Testis (tissue), 5 donors: ENCODE results near the gene DHRS3. TPM values are rescaled to one million over a fixed set of nuclear protein-coding genes. Genes with fewer than 3 reads are reported as not detected.

Experiments
- DNase-seq: peaks from one replicate; pipeline ENCODE4 v3.0.0-alpha.2; 2019
- H3K27ac ChIP-seq, 2 donors: fragments of 200-600 bp; sonication (generic); one replicate each; pipeline ENCODE4 v1.5.1; 2019
- H3K27me3 ChIP-seq: fragments of 200-600 bp; sonication (generic); one replicate; pipeline ENCODE4 v1.5.1; 2019
- H3K36me3 ChIP-seq: fragments of 200-600 bp; sonication (generic); one replicate; pipeline ENCODE4 v1.5.1; 2017; ENCODE audit warnings: low read depth; ENCODE audit errors: missing control alignments
- H3K4me1 ChIP-seq: fragments of 200-600 bp; sonication (generic); one replicate; pipeline ENCODE4 v1.5.1; 2019
- H3K4me3 ChIP-seq, 2 donors: fragments of 200-600 bp; sonication (generic); one replicate each; pipeline ENCODE4 v1.5.1; 2017 to 2019
- H3K9me3 ChIP-seq: fragments of 200-600 bp; sonication (generic); one replicate; pipeline ENCODE4 v1.5.1; 2017
- POLR2A ChIP-seq: fragments of 450-650 bp; IDR thresholded peaks from one replicate; pipeline ENCODE4 v1.6.1; 2017; ENCODE audit warnings: antibody characterized with exemption, mild to moderate bottlenecking, moderate library complexity
- WGBS, 2 donors: methylation state at CpG; one replicate each; pipeline ENCODE4 v1.1.5; 2018; 5-methylcytosine and 5-hydroxymethylcytosine counted together
- intact Hi-C: fragments of 100-400 bp; cut with DNase I; formaldehyde crosslinking; loops from one replicate; pipeline ENCODE4 v1.15.1; 2023; ENCODE audit warnings: low total_unique reads
- long read RNA-seq, 2 donors: transcript quantifications; one replicate each; lab custom pipeline, GENCODE V29; 2026
- polyA plus RNA-seq: library from polyadenylated mRNA; stranded (reverse); fragments of 350-450 nt; fragmentation: Illumina TruSeq; extraction: RNeasy Lipid Tissue Mini Kit (QIAGEN cat#74804); gene quantifications from one replicate; pipeline ENCODE4 v1.2.3, GENCODE V29; 2014; ENCODE audit warnings: low read depth, low replicate concordance; ENCODE audit not compliant: insufficient read depth
- total RNA-seq, 2 donors: library from RNA; depleted of rRNA; stranded (reverse); fragments of >200 nt; gene quantifications; one replicate each; pipeline ENCODE4 v1.2.3, GENCODE V29; 2016
- TF ChIP-seq, protein P1 (sequence below), 3 experiments: fragments of 450-650 bp in 2 of 3; fragments of 200-600 bp in 1 of 3; sonication (generic) in 1 of 3; IDR thresholded peaks; one replicate each; pipeline ENCODE4 v1.5.1; 2016 to 2019; ENCODE audit warnings: antibody characterized with exemption in 3 of 3, mild to moderate bottlenecking in 2 of 3, moderate library complexity in 1 of 3

DHRS3 gene, protein sequence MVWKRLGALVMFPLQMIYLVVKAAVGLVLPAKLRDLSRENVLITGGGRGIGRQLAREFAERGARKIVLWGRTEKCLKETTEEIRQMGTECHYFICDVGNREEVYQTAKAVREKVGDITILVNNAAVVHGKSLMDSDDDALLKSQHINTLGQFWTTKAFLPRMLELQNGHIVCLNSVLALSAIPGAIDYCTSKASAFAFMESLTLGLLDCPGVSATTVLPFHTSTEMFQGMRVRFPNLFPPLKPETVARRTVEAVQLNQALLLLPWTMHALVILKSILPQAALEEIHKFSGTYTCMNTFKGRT
- 10 to 100 TPM; 27.1 to 30.2 TPM for total RNA-seq
- 38.7 TPM for polyA plus RNA-seq
- long read RNA-seq, donor 1, transcript DHRS3-204 (6 exons, 1,722 nt): major isoform, 12 of 12 reads
- long read RNA-seq, donor 1, partial matches to known transcripts: 0 of 12 reads
- long read RNA-seq, donor 1, other reads (novel, unspliced or antisense): 0 of 12 reads
- long read RNA-seq, donor 2, partial matches to known transcripts: 0 of 3 reads
- long read RNA-seq, donor 2, other reads (novel, unspliced or antisense): 0 of 3 reads

DNA sequence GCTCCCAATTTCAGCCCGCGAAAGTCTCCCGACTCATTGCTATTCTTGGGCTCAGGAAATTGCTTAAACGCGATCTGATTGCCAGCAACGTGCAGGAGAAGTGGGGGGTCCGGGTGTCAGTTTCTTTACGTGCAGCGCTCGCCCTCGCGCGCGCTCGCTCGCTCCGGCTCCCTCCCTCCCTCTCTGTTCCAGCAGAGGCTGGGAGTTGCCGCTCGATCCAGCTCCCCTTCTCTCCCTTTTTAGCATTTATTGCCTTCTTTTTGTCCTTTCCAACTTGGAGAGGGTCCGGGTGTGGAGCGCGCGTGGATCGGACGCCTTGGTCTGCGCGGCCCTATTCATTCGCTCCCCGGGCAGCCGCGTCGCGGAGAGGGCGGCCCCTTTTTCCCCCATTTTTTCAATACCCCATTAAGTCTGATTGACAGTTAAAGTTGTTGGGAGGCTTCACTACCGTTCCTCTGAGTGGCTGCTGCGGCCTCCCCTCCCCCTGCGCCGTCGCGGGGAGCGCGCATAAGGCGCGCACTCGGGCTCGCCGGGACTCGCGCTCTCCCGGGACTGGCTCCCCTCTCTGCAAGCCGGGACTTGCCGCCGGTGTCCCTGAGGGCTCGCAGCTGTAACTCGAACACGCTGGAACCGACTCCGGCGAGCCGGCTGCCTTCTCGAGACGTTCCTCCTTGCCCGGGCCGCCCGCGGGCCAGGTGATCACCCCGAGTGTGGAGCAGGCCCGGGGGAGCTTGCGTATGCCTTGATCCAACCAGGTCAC lies at the start of gene DHRS3:
Gene DHRS3 (minus strand): TSS at position 310 of the 760 bp plus-strand sequence. CDS start 862 bp downstream, outside the sequence.
- Histone ChIP-seq H3K4me1 (peaks cover 33% of the 10 kb centered on the region), H3K4me3 (peak within 1 kb of the TSS; percentile 62 to 70), H3K27ac (peak within 1 kb of the TSS; percentile 68 to 84), H3K27me3 (no peaks in the 10 kb centered on the region), H3K36me3 (no peaks in the 10 kb centered on the region), H3K9me3 (no peaks in the 10 kb centered on the region)
- intact Hi-C loops: loop anchor here (10.0 kb wide), 1 partner anchor 213 kb away; no protein-coding TSS in a partner anchor
- TF ChIP-seq POLR2A: no peak
- TF ChIP-seq, protein P1, sequence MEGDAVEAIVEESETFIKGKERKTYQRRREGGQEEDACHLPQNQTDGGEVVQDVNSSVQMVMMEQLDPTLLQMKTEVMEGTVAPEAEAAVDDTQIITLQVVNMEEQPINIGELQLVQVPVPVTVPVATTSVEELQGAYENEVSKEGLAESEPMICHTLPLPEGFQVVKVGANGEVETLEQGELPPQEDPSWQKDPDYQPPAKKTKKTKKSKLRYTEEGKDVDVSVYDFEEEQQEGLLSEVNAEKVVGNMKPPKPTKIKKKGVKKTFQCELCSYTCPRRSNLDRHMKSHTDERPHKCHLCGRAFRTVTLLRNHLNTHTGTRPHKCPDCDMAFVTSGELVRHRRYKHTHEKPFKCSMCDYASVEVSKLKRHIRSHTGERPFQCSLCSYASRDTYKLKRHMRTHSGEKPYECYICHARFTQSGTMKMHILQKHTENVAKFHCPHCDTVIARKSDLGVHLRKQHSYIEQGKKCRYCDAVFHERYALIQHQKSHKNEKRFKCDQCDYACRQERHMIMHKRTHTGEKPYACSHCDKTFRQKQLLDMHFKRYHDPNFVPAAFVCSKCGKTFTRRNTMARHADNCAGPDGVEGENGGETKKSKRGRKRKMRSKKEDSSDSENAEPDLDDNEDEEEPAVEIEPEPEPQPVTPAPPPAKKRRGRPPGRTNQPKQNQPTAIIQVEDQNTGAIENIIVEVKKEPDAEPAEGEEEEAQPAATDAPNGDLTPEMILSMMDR (IDR thresholded peaks at IDR 0.05): no peak
- 5 to 17% methylated on average over 50 to 57 of the region's 69 CpGs for WGBS, 2 donors
- peak; percentile 80 for DNase-seq

DNA sequence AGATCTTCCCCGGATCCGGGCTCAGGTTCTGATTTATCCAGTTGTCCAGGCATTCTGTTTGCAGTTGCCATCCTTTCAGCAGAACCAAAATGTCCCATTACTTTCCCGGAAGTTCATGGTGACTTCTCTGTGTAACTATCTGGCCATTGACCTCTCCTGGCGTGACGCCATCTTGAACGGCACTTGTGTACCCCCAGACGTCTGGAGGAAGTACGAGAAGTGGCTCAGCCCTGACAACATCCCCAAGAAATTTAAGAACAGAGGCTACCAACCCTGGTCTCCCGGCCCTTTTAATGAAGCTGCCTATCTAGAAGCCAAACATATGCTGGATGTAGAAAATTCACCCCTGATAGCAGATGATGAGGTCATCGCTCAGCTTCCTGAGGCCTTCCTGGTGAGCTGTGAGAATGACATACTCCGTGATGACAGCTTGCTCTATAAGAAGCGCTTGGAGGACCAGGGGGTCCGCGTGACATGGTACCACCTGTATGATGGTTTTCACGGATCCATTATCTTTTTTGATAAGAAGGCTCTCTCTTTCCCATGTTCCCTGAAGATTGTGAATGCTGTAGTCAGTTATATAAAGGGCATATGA lies 48.2 kb upstream of the DHRS3 start:
- Histone ChIP-seq H3K27ac (no peak overlapping the region), H3K9me3 (no peaks in the 10 kb centered on the region), H3K4me1 (no peaks in the 10 kb centered on the region), H3K4me3 (no peak overlapping the region), H3K36me3 (no peaks in the 10 kb centered on the region), H3K27me3 (no peaks in the 10 kb centered on the region)
- TF ChIP-seq, protein P1 (IDR thresholded peaks at IDR 0.05): no peak
- no peak for TF ChIP-seq POLR2A
- intact Hi-C loops: no loop called here
- 79 to 88% methylated on average over 15 of the region's 15 CpGs for WGBS, 2 donors
- no peak for DNase-seq

DNA sequence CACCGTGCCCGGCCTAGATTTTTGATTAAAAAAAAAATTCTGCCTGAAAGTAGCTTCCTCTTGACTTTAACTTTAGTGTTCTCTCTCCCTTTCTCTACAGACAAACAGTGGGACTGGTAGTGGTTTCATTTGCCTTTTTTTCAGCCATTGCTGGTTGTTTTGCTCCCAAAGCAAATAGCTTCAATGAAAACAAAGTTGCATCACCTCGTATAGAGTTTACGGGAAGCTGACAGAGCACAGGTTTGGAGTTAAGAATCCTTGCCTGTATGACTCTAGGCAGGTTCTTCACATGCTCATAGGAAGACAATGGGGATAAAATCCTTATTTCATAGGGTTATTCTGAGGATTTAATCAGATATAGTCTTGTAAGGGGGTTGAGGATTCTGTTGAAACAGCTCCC lies 47.5 kb upstream of the DHRS3 start:
- TF ChIP-seq, protein P1 (IDR thresholded peaks at IDR 0.05): no peak
- no peak for TF ChIP-seq POLR2A
- H3K9me3 ChIP-seq: no peaks in the 10 kb centered on the region
- DNase-seq: no peak
- H3K4me1 ChIP-seq: no peaks in the 10 kb centered on the region
- H3K27me3 ChIP-seq: no peaks in the 10 kb centered on the region
- 78 to 86% methylated on average over 4 of the region's 4 CpGs for WGBS, 2 donors
- intact Hi-C loops: no loop called here
- H3K4me3 ChIP-seq: no peak overlapping the region
- H3K36me3 ChIP-seq: no peaks in the 10 kb centered on the region
- no peak overlapping the region for H3K27ac ChIP-seq

DNA sequence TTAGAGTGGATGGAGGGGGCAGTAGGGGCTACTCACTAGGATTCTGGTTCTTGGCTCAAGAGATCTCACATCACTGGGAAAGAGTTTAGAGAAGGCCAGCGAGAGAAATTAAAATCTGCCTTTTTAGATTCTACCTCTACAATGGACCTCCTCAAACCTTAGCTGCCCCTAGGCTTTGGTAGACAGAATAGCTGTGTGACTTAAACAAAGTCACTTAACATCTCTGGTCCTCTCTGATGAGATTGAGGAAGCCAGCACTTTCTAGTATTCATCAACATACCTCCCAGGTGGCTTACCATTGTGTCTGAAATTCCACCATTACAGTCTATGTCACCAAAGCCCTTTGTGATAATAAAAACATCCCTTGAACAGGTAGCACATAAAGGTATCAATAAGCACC lies 44.5 kb upstream of the DHRS3 start:
- no peak for TF ChIP-seq POLR2A
- TF ChIP-seq, protein P1 (IDR thresholded peaks at IDR 0.05): no peak
- no peaks in the 10 kb centered on the region for H3K36me3 ChIP-seq
- no peak for DNase-seq
- H3K4me1 ChIP-seq: no peaks in the 10 kb centered on the region
- H3K4me3 ChIP-seq: no peak overlapping the region
- intact Hi-C loops: no loop called here
- H3K27ac ChIP-seq: no peak overlapping the region
- no peaks in the 10 kb centered on the region for H3K9me3 ChIP-seq
- no peaks in the 10 kb centered on the region for H3K27me3 ChIP-seq
- WGBS, 2 donors: 90 to 94% methylated on average over 1 of the region's 1 CpG
